Ishikawa (cell line): ENCODE results near the gene SMC6.

Experiments used
- CEBPB ChIP-seq: IDR thresholded peaks from 2 replicates; pipeline ENCODE4 v1.6.1; 2012
- CREB1 ChIP-seq: IDR thresholded peaks from 2 replicates; pipeline ENCODE4 v1.6.1; 2012; ENCODE audit warnings: low read depth
- EGR1 ChIP-seq: IDR thresholded peaks from 2 replicates; pipeline ENCODE4 v1.6.1; 2012
- EP300 ChIP-seq: IDR thresholded peaks from 2 replicates; pipeline ENCODE4 v1.6.1; 2012; ENCODE audit warnings: borderline replicate concordance
- FOXM1 ChIP-seq: IDR thresholded peaks from 2 replicates; pipeline ENCODE4 v1.6.1; 2012; ENCODE audit warnings: low read depth, borderline replicate concordance
- NFIC ChIP-seq: IDR thresholded peaks from 2 replicates; pipeline ENCODE4 v1.6.1; 2012
- RAD21 ChIP-seq: IDR thresholded peaks from 2 replicates; pipeline ENCODE4 v1.6.1; 2012; ENCODE audit warnings: low read depth
- TAF1 ChIP-seq: IDR thresholded peaks from 2 replicates; pipeline ENCODE4 v1.6.1; 2012; ENCODE audit warnings: low read depth, mild to moderate bottlenecking
- TCF12 ChIP-seq: IDR thresholded peaks from 2 replicates; pipeline ENCODE4 v1.6.1; 2012; ENCODE audit warnings: low read depth
- TEAD4 ChIP-seq: IDR thresholded peaks from 2 replicates; pipeline ENCODE4 v1.6.1; 2012
- YY1 ChIP-seq: IDR thresholded peaks from 2 replicates; pipeline ENCODE4 v1.6.1; 2012; ENCODE audit warnings: low read depth
- ZBTB7A ChIP-seq: IDR thresholded peaks from 2 replicates; pipeline ENCODE4 v1.6.1; 2012; ENCODE audit warnings: low read depth
- TF ChIP-seq, protein P1 (sequence below): IDR thresholded peaks from 2 replicates; pipeline ENCODE4 v1.6.1; 2012
- TF ChIP-seq, protein P2 (sequence below): IDR thresholded peaks from 2 replicates; pipeline ENCODE4 v1.6.1; 2012; ENCODE audit warnings: low read depth, mild to moderate bottlenecking
- TF ChIP-seq, protein P3 (sequence below): IDR thresholded peaks from 2 replicates; pipeline ENCODE4 v1.6.1; 2012

Gene SMC6

DNA sequence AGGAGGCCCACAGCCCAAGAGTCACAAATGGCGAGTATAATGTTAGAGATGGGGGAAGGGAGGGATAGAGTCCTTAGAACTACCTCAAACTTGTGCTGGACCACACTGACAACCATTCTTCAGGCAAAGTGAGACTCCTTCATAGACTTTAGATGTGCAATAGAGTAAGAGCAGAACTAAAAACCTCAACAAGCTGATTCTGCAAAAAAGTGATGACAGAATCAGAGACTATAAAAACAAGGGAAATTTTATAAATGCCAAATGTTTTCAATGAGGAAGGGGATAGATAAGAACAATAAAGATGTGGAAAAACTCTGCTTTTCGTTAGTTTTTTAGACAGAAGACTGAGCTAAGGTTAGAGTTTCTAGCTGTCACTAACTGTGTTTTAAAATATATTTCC lies 17.7 kb downstream of the SMC6 start:
- TF ChIP-seq TEAD4 = no peak
- TF ChIP-seq CREB1 = no peak
- TF ChIP-seq, protein P1, sequence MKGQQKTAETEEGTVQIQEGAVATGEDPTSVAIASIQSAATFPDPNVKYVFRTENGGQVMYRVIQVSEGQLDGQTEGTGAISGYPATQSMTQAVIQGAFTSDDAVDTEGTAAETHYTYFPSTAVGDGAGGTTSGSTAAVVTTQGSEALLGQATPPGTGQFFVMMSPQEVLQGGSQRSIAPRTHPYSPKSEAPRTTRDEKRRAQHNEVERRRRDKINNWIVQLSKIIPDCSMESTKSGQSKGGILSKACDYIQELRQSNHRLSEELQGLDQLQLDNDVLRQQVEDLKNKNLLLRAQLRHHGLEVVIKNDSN = no peak
- TF ChIP-seq RAD21 = no peak
- no peak for TF ChIP-seq EGR1
- no peak for TF ChIP-seq EP300

DNA sequence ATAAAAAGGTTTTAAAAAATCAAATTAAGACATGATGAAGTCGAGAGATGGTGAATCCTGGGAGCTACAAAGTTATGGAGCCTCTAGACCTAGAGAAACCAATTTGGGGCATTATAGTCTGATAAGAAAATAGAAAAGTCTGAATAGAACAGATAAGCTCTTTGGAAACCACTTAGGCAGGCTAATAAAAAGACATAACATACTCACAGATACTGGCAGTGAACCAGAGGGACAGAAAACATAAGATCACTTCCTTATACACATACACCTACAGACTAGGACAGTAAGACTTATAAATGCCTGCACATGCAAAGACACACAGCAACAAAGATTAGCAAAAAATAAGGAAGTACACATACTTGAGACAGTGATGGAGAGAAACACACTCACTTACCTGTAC lies 20.0 kb downstream of the SMC6 start:
- no peak for TF ChIP-seq FOXM1
- TF ChIP-seq RAD21 = no peak
- TF ChIP-seq CEBPB = no peak
- no peak for TF ChIP-seq CREB1

DNA sequence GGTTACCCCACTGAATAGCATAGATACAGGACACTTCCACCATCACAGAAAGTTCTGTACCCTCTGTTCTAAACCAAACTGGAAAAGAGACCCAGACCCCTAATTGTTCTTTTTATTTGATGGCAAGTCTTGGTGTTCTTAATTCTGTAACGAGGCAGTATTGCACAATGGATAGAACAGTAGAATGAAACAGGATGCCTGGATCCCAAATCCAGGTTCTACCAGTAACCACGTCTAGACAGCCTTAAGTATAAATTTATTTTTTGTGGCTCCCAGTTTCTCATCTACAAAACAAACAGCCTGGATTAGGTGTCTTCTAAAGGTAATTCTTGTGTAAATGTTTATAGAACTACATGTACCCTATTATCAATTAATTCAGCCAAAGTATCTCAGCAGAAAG lies 23.7 kb downstream of the SMC6 start:
- TF ChIP-seq TCF12 = no peak

DNA sequence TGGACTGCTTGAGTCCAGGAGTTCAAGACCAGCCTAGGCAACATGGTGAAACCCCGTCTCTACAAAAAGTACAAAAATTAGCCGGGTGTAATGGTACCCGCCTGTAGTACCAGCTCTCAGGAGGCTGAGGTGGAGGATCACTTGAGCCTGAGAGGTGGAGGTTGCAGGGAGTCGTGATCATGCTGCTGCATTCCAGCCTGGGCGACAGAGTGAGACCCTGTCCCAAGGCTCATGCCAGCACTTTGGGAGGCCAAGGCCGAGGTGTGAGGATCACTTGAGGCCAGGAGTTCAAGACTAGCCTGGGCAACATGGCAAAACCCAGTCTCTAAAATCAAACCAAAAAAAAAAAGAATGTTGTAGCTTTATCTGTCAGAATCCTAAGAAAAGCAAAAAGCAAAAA lies 25.4 kb downstream of the SMC6 start:
- no peak for TF ChIP-seq TEAD4
- TF ChIP-seq RAD21 = no peak
- TF ChIP-seq YY1 = no peak

DNA sequence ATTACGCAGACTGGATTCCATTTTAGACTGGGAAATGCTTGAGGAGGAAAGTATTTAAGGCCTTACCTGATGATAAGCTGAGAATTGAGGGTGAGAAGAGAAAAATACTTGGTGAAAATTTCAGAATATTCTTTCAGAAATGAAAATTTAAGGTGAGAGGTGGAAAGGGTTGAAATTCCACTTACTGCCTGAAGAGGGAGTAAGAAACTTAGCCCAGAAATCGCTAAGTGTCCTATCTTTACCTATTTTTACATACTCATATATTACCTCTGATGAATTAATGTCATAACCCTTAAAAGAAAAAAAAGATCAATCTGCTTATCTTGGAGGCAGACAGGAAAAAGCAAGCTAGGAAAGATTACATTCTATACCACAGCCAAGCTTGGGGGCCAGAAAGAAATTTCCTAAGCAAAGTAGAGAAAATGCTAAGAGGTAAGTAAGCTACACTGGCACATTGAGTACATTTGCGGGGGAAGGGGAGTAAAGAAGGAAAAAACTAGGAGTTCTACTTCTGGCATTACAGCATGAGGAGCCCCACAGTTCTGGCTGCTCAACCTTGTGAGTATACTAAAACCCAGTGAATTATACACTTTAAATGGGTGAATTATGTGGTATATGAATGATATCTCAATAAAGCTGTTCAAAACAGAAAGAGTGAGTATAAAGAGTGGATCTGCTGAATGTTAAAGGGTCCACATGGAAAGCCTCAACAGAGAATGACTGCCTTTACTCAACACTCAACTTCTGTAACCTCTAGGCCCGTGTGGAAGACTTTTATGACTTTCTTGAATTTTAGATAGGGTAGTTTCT lies 33.8 kb downstream of the SMC6 start:
- TF ChIP-seq RAD21 = peak; percentile 50
- TF ChIP-seq, protein P2, sequence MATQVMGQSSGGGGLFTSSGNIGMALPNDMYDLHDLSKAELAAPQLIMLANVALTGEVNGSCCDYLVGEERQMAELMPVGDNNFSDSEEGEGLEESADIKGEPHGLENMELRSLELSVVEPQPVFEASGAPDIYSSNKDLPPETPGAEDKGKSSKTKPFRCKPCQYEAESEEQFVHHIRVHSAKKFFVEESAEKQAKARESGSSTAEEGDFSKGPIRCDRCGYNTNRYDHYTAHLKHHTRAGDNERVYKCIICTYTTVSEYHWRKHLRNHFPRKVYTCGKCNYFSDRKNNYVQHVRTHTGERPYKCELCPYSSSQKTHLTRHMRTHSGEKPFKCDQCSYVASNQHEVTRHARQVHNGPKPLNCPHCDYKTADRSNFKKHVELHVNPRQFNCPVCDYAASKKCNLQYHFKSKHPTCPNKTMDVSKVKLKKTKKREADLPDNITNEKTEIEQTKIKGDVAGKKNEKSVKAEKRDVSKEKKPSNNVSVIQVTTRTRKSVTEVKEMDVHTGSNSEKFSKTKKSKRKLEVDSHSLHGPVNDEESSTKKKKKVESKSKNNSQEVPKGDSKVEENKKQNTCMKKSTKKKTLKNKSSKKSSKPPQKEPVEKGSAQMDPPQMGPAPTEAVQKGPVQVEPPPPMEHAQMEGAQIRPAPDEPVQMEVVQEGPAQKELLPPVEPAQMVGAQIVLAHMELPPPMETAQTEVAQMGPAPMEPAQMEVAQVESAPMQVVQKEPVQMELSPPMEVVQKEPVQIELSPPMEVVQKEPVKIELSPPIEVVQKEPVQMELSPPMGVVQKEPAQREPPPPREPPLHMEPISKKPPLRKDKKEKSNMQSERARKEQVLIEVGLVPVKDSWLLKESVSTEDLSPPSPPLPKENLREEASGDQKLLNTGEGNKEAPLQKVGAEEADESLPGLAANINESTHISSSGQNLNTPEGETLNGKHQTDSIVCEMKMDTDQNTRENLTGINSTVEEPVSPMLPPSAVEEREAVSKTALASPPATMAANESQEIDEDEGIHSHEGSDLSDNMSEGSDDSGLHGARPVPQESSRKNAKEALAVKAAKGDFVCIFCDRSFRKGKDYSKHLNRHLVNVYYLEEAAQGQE = no peak

DNA sequence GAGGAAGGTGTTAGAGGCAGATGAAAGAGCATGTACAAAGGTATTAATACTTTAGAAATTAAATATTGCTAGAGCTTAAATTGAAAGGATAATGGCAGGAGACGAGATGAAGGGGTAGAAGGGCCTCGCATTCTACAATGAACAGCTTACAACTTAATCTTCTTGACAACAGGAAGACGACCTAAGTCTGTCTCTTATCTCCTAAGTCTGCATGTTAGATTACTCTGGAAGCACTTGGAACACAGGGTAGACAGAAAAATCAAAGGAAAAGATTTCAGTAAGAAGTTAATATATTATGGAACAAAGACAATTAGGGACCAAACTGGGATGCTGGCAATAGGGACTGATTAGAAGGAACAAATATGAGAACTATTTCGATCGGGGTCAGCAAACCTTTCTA lies 34.9 kb downstream of the SMC6 start:
- TF ChIP-seq, protein P1 = no peak
- TF ChIP-seq ZBTB7A (no peak), NFIC (no peak), YY1 (no peak), CEBPB (no peak), TCF12 (no peak), TEAD4 (no peak), RAD21 (no peak), FOXM1 (no peak), EGR1 (no peak), CREB1 (no peak), EP300 (no peak), TAF1 (no peak)
- TF ChIP-seq, protein P3, sequence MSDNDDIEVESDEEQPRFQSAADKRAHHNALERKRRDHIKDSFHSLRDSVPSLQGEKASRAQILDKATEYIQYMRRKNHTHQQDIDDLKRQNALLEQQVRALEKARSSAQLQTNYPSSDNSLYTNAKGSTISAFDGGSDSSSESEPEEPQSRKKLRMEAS = no peak
- TF ChIP-seq, protein P2 = no peak

DNA sequence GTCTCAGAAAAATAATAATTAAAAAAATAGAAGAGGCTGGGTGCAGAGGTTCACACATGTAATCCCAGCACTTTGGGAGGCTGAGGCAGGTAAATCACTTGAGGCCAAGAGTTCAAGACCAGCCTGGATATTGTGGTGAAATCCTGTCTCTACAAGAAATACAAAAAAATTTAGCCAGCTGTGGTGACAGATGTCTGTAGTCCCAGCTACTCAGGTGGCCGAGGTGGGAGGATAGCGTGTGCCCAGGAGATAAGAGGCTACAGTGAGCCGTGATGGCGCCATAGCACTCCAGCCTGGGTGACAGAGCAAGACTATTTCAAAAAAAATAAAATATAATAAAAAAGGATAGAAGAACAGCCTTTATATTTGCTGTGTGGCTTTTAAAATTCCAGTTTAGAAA lies 35.9 kb downstream of the SMC6 start:
- TF ChIP-seq TCF12 (no peak), EP300 (no peak), CREB1 (no peak), ZBTB7A (no peak), RAD21 (no peak), NFIC (no peak), TAF1 (no peak), FOXM1 (no peak)
- TF ChIP-seq, protein P1 = no peak
- TF ChIP-seq, protein P3 = no peak
